Measurements from ENCODE around the gene SELENOT. TPM values are rescaled to one million over a fixed set of nuclear protein-coding genes. Genes with fewer than 3 reads are reported as not detected.

SELENOT gene
- total and polyA plus RNA-seq, 2 donors (not counting 1 experiment from before 2014, with no cell fraction given), result 130 to 347 TPM

DNA sequence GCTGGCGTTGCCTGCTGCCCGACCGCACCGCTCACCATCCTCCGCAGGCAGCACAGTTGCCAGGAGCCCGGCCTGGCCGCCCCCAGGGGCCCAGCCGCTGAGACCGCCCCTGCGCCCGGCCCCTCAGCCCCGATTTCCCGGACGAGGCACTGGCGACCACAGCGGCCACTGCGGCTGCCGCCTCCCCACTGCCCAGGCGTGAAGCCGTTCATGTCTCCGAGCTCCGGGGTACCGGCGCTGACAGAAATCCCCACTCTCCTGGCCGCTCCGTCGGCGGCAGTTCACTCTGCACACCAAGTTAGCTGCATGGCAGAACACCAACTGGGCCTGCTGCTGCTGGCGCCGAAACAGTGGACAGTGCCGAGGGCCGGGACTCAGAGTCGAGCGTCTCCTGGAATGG lies 8.5 kb downstream of the SELENOT start:
- no peak overlapping the region for H3K4me3 ChIP-seq (replicated peaks in 1 of 4; ENCODE audit: control extremely low read depth in 1 of 4, insufficient read depth in 1 of 4, low read depth in 3 of 4, low read length in 4 of 4)
- DNase-seq (ENCODE audit: low read depth in 2 of 2), result no peak
- no peak overlapping the region for H3K27ac ChIP-seq (ENCODE audit: insufficient read depth, low read length)
- H4K20me1 ChIP-seq (ENCODE audit: control insufficient read depth, extremely low read depth, insufficient read depth, low read length), result peaks cover 4% of the 10 kb centered on the region
- no peaks in the 10 kb centered on the region for H3K4me1 ChIP-seq (ENCODE audit: control insufficient read depth, extremely low read depth, insufficient read depth, low read length)
- no peak overlapping the region for H2AFZ ChIP-seq (ENCODE audit: low read length)
- TF ChIP-seq, protein P1, sequence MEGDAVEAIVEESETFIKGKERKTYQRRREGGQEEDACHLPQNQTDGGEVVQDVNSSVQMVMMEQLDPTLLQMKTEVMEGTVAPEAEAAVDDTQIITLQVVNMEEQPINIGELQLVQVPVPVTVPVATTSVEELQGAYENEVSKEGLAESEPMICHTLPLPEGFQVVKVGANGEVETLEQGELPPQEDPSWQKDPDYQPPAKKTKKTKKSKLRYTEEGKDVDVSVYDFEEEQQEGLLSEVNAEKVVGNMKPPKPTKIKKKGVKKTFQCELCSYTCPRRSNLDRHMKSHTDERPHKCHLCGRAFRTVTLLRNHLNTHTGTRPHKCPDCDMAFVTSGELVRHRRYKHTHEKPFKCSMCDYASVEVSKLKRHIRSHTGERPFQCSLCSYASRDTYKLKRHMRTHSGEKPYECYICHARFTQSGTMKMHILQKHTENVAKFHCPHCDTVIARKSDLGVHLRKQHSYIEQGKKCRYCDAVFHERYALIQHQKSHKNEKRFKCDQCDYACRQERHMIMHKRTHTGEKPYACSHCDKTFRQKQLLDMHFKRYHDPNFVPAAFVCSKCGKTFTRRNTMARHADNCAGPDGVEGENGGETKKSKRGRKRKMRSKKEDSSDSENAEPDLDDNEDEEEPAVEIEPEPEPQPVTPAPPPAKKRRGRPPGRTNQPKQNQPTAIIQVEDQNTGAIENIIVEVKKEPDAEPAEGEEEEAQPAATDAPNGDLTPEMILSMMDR (conservative IDR thresholded peaks at IDR 0.05 in 1 of 2, IDR thresholded peaks at IDR 0.05 in 1 of 2; ENCODE audit: low read depth in 1 of 2, low read length in 2 of 2), result no peak
- TF ChIP-seq EZH2 (IDR thresholded peaks at IDR 0.05; ENCODE audit: low read length, missing control alignments), result no peak
- H3K9me3 ChIP-seq (ENCODE audit: control insufficient read depth, insufficient read depth, low read depth, low read length), result no peaks in the 10 kb centered on the region
- peaks cover 2% of the 10 kb centered on the region for H3K36me3 ChIP-seq (ENCODE audit: control insufficient read depth, insufficient read depth, low read length)
- H3K79me2 ChIP-seq (ENCODE audit: control insufficient read depth, insufficient read depth, low read length), result peaks cover 72% of the 10 kb centered on the region
- no peaks in the 10 kb centered on the region for H3K27me3 ChIP-seq (ENCODE audit: control insufficient read depth, insufficient read depth, low read length)
- no peak overlapping the region for H3K9ac ChIP-seq (ENCODE audit: insufficient read depth, low read length)
- no peak overlapping the region for H3K4me2 ChIP-seq (ENCODE audit: extremely low read depth, insufficient read depth, low read length)

GRCh38 chr3:150612494-150612893 lies 9.4 kb downstream of the SELENOT start:
- H3K27me3 ChIP-seq (ENCODE audit: control insufficient read depth, insufficient read depth, low read length), result no peaks in the 10 kb centered on the region
- H3K79me2 ChIP-seq (ENCODE audit: control insufficient read depth, insufficient read depth, low read length), result peaks cover 70% of the 10 kb centered on the region
- H3K9me3 ChIP-seq (ENCODE audit: control insufficient read depth, insufficient read depth, low read depth, low read length), result no peaks in the 10 kb centered on the region
- DNase-seq (ENCODE audit: low read depth in 2 of 2), result no peak
- H3K36me3 ChIP-seq (ENCODE audit: control insufficient read depth, insufficient read depth, low read length), result peaks cover 2% of the 10 kb centered on the region
- H3K4me1 ChIP-seq (ENCODE audit: control insufficient read depth, extremely low read depth, insufficient read depth, low read length), result no peaks in the 10 kb centered on the region
- H3K4me2 ChIP-seq (ENCODE audit: extremely low read depth, insufficient read depth, low read length), result no peak overlapping the region
- TF ChIP-seq, protein P1 (conservative IDR thresholded peaks at IDR 0.05 in 1 of 2, IDR thresholded peaks at IDR 0.05 in 1 of 2; ENCODE audit: low read depth in 1 of 2, low read length in 2 of 2), result no peak
- no peak for TF ChIP-seq EZH2 (IDR thresholded peaks at IDR 0.05; ENCODE audit: low read length, missing control alignments)
- peaks cover 4% of the 10 kb centered on the region for H4K20me1 ChIP-seq (ENCODE audit: control insufficient read depth, extremely low read depth, insufficient read depth, low read length)
- H2AFZ ChIP-seq (ENCODE audit: low read length), result no peak overlapping the region
- H3K4me3 ChIP-seq (replicated peaks in 1 of 4; ENCODE audit: control extremely low read depth in 1 of 4, insufficient read depth in 1 of 4, low read depth in 3 of 4, low read length in 4 of 4), result no peak overlapping the region
- H3K9ac ChIP-seq (ENCODE audit: insufficient read depth, low read length), result no peak overlapping the region
- H3K27ac ChIP-seq (ENCODE audit: insufficient read depth, low read length), result no peak overlapping the region

GRCh38 chr3:150613034-150613433 lies 9.9 kb downstream of the SELENOT start:
- Histone ChIP-seq H3K4me1 (ENCODE audit: control insufficient read depth, extremely low read depth, insufficient read depth, low read length) (no peaks in the 10 kb centered on the region), H3K4me2 (ENCODE audit: extremely low read depth, insufficient read depth, low read length) (no peak overlapping the region), H2AFZ (ENCODE audit: low read length) (no peak overlapping the region), H3K79me2 (ENCODE audit: control insufficient read depth, insufficient read depth, low read length) (peaks cover 69% of the 10 kb centered on the region), H4K20me1 (ENCODE audit: control insufficient read depth, extremely low read depth, insufficient read depth, low read length) (peaks cover 4% of the 10 kb centered on the region), H3K4me3 (replicated peaks in 1 of 4; ENCODE audit: control extremely low read depth in 1 of 4, insufficient read depth in 1 of 4, low read depth in 3 of 4, low read length in 4 of 4) (no peak overlapping the region), H3K9ac (ENCODE audit: insufficient read depth, low read length) (no peak overlapping the region), H3K27ac (ENCODE audit: insufficient read depth, low read length) (no peak overlapping the region), H3K27me3 (ENCODE audit: control insufficient read depth, insufficient read depth, low read length) (no peaks in the 10 kb centered on the region), H3K36me3 (ENCODE audit: control insufficient read depth, insufficient read depth, low read length) (peaks cover 2% of the 10 kb centered on the region), H3K9me3 (ENCODE audit: control insufficient read depth, insufficient read depth, low read depth, low read length) (no peaks in the 10 kb centered on the region)
- no peak for DNase-seq (ENCODE audit: low read depth in 2 of 2)
- no peak for TF ChIP-seq EZH2 (IDR thresholded peaks at IDR 0.05; ENCODE audit: low read length, missing control alignments)
- TF ChIP-seq, protein P1 (conservative IDR thresholded peaks at IDR 0.05 in 1 of 2, IDR thresholded peaks at IDR 0.05 in 1 of 2; ENCODE audit: low read depth in 1 of 2, low read length in 2 of 2), result no peak
